SK-N-SH (cell line): ENCODE measurements around the gene CEP44. TPM values are rescaled to one million over a fixed set of nuclear protein-coding genes. Genes with fewer than 3 reads are reported as not detected.

ENCODE experiments used
- CTCF ChIA-PET: fragments of 300-600, 350-600 bp; formaldehyde crosslinking; extraction: SDS; loops from one replicate; lab custom pipeline; 2021; lab: Yijun Ruan, JAX
- POLR2A ChIA-PET: fragments of 350-600 bp; sonication (Branson Sonifier 250); formaldehyde crosslinking; extraction: SDS; loops from one replicate; lab custom pipeline; 2020; ENCODE audit warnings: antibody characterized with exemption, inconsistent platforms; lab: Yijun Ruan, JAX
- DNase-seq: peaks from one replicate; pipeline ENCODE4 v3.0.0; 2012
- H2AFZ ChIP-seq: fragments of 200-600 bp; sonication (generic); 2 replicates; pipeline ENCODE4 v1.8.1; 2016; ENCODE audit warnings: antibody characterized with exemption, mild to moderate bottlenecking, low read depth
- H3F3A ChIP-seq: fragments of 200-600 bp; sonication (generic); replicated peaks from 2 replicates; pipeline ENCODE3; 2016; ENCODE audit warnings: antibody characterized with exemption, mild to moderate bottlenecking; ENCODE audit not compliant: insufficient read depth
- H3K27ac ChIP-seq, 2 experiments: fragments of 200-500 bp in 1 of 2; fragments of 200-600 bp in 1 of 2; sonication (Bioruptor generic) in 1 of 2; sonication (generic), shearing (Covaris generic) in 1 of 2; 2 replicates each; pipeline versions ENCODE4 v1.5.1 to v1.6.1; 2014 to 2016; ENCODE audit warnings: low read depth in 2 of 2, inconsistent platforms in 1 of 2, low read length in 1 of 2, mild to moderate bottlenecking in 1 of 2, mixed read lengths in 1 of 2
- H3K27me3 ChIP-seq: fragments of 200-600 bp; sonication (generic), shearing (Covaris generic); 2 replicates; pipeline ENCODE4 v1.6.1; 2016; ENCODE audit warnings: mixed run types; ENCODE audit not compliant: insufficient read depth
- H3K36me3 ChIP-seq, 2 experiments: fragments of 200-500 bp in 1 of 2; fragments of 200-600 bp in 1 of 2; sonication (Bioruptor generic) in 1 of 2; sonication (generic) in 1 of 2; replicated peaks in 1 of 2; 2 replicates each; pipeline versions ENCODE3 to v1.5.1; 2014 to 2016; ENCODE audit warnings: low read length in 1 of 2, mild to moderate bottlenecking in 1 of 2; ENCODE audit not compliant: insufficient read depth in 2 of 2, control insufficient read depth in 1 of 2
- H3K4me1 ChIP-seq, 2 experiments: fragments of 200-500 bp in 1 of 2; fragments of 200-600 bp in 1 of 2; sonication (Bioruptor generic) in 1 of 2; sonication (generic), shearing (Covaris generic) in 1 of 2; 2 replicates each; pipeline versions ENCODE4 v1.5.1 to v1.6.1; 2014 to 2016; ENCODE audit warnings: low read depth in 1 of 2, low read length in 1 of 2, mixed run types in 1 of 2; ENCODE audit not compliant: insufficient read depth in 2 of 2, control insufficient read depth in 1 of 2
- H3K4me2 ChIP-seq: fragments of 200-600 bp; sonication (generic), shearing (Covaris generic); 2 replicates; pipeline ENCODE4 v1.6.1; 2017; ENCODE audit warnings: mixed run types
- H3K4me3 ChIP-seq, 2 experiments: fragments of 200-500 bp in 1 of 2; fragments of 200-600 bp in 1 of 2; sonication (Bioruptor generic) in 1 of 2; sonication (generic), shearing (Covaris generic) in 1 of 2; 2 replicates each; pipeline versions ENCODE4 v1.5.1 to v1.8.1; 2014 to 2016; ENCODE audit warnings: low read depth in 2 of 2, inconsistent platforms in 1 of 2, low read length in 1 of 2, mild to moderate bottlenecking in 1 of 2, mixed read lengths in 1 of 2, moderate library complexity in 1 of 2
- H3K79me2 ChIP-seq: fragments of 200-600 bp; sonication (generic); 2 replicates; pipeline ENCODE4 v1.8.1; 2017; ENCODE audit warnings: mild to moderate bottlenecking; ENCODE audit not compliant: insufficient read depth
- H3K9ac ChIP-seq: fragments of 200-600 bp; sonication (generic); 2 replicates; pipeline ENCODE4 v1.6.1; 2017; ENCODE audit warnings: mixed run types
- H3K9me2 ChIP-seq: fragments of 200-600 bp; sonication (generic); 2 replicates; pipeline ENCODE4 v1.6.1; 2017; ENCODE audit warnings: mixed run types
- H3K9me3 ChIP-seq: fragments of 200-600 bp; sonication (generic); 2 replicates; pipeline ENCODE4 v1.6.1; 2017; ENCODE audit warnings: mixed run types, mild to moderate bottlenecking, moderate library complexity
- H4K20me1 ChIP-seq: fragments of 200-600 bp; sonication (generic); 2 replicates; pipeline ENCODE4 v1.6.1; 2017; ENCODE audit warnings: mild to moderate bottlenecking, mixed run types; ENCODE audit not compliant: insufficient read depth
- EP300 ChIP-seq, 2 experiments: IDR thresholded peaks; 2 replicates each; pipeline versions ENCODE4 v1.4.0 to v1.6.1; 2012; ENCODE audit warnings: borderline replicate concordance in 1 of 2, low read depth in 1 of 2, low read length in 1 of 2
- FOXJ3 ChIP-seq: sonication (generic); formaldehyde crosslinking; IDR thresholded peaks from 2 replicates; pipeline ENCODE4 v1.5.1; 2020; ENCODE audit warnings: mild to moderate bottlenecking, missing genetic modification reagents
- FOXM1 ChIP-seq: IDR thresholded peaks from 2 replicates; pipeline ENCODE4 v1.4.0; 2012; ENCODE audit warnings: low read depth, mild to moderate bottlenecking
- MEF2A ChIP-seq: IDR thresholded peaks from 2 replicates; pipeline ENCODE4 v1.4.0; 2012; ENCODE audit warnings: low read depth, borderline replicate concordance
- NFIC ChIP-seq: IDR thresholded peaks from 2 replicates; pipeline ENCODE4 v1.4.0; 2012; ENCODE audit warnings: borderline replicate concordance
- NRF1 ChIP-seq: IDR thresholded peaks from 2 replicates; pipeline ENCODE4 v1.6.1; 2012; ENCODE audit warnings: low read depth, mild to moderate bottlenecking, low read length
- POLR2AphosphoS5 ChIP-seq: IDR thresholded peaks from 2 replicates; pipeline ENCODE4 v1.6.1; 2012; ENCODE audit warnings: low read depth, low read length
- RAD21 ChIP-seq: IDR thresholded peaks from 2 replicates; pipeline ENCODE4 v1.6.1; 2012; ENCODE audit warnings: mild to moderate bottlenecking, low read length
- SMC3 ChIP-seq: IDR thresholded peaks from 2 replicates; pipeline ENCODE4 v1.6.1; 2012; ENCODE audit warnings: low read depth, low read length, improper control_type of control experiment
- TAF1 ChIP-seq: IDR thresholded peaks from 2 replicates; pipeline ENCODE4 v1.6.1; 2012; ENCODE audit warnings: low read depth, mild to moderate bottlenecking, low read length, moderate library complexity, borderline replicate concordance
- TCF12 ChIP-seq: IDR thresholded peaks from 2 replicates; pipeline ENCODE4 v1.4.0; 2012
- WGBS: methylation state at CpG from one replicate; pipeline ENCODE4 v1.1.6; 2017; ENCODE audit warnings: low lambda C conversion rate; 5-methylcytosine and 5-hydroxymethylcytosine counted together
- polyA plus RNA-seq, 3 experiments: library from polyadenylated mRNA; depleted of rRNA; stranded (reverse); fragments of >200 nt; gene quantifications; 2 replicates each; pipeline ENCODE4 v1.2.3, GENCODE V29; 2012
- TF ChIP-seq, protein P1 (sequence below): IDR thresholded peaks from 2 replicates; pipeline ENCODE4 v1.4.0; 2012; ENCODE audit warnings: low read depth, borderline replicate concordance
- TF ChIP-seq, protein P2 (sequence below): IDR thresholded peaks from 2 replicates; pipeline ENCODE4; 2012
- TF ChIP-seq, protein P3 (sequence below): fragments of 200-600 bp; sonication (generic); IDR thresholded peaks from 2 replicates; pipeline ENCODE4 v1.6.1; 2017; ENCODE audit warnings: antibody characterized with exemption, mild to moderate bottlenecking, moderate library complexity
- TF ChIP-seq, protein P4 (sequence below): IDR thresholded peaks from 2 replicates; pipeline ENCODE4 v1.4.0; 2012; ENCODE audit warnings: low read depth, borderline replicate concordance

CEP44 gene
- polyA plus RNA-seq, 1 of the 3 experiments (the other 2 are of a cell fraction), result 3.8 TPM

DNA sequence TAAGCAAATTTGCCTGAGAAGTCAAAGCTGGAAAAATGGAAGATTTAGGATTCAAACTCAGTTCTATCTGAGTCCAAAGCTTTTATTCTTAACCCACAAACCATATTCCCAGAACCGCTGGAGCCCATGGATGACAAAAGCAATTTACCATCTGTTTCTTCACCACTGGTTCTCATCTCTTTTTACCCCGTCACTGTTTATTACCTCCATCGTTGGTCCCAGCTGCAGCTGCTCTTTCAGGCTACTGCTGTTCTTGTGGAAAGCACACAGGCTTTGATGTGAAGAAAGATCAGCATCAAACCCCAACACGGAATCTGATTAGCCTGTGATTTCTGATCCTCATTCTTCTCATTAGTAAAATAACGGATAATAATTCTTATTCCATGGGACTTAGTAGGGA, 9.8 kb upstream of the CEP44 start:
- no peak for DNase-seq
- Histone ChIP-seq H3K9ac (no peak overlapping the region), H3K27me3 (no peaks in the 10 kb centered on the region), H3K36me3 (peaks cover 0 to 4% of the 10 kb centered on the region in 2 experiments), H3K4me3 (no peak overlapping the region), H3K4me1 (peaks cover 0 to 2% of the 10 kb centered on the region in 2 experiments; a peak in 2 of 4 replicates), H2AFZ (no peak overlapping the region), H3K79me2 (peaks cover 67% of the 10 kb centered on the region), H3K27ac (peak overlapping the region in 1 of 2 experiments; percentile 62; a peak in 2 of 4 replicates), H3K9me3 (0 out of 2 replicates have a peak, but pooled peaks cover under 1% of the 10 kb centered on the region), H3K4me2 (no peak overlapping the region), H4K20me1 (no peaks in the 10 kb centered on the region), H3F3A (no peaks in the 10 kb centered on the region), H3K9me2 (no peaks in the 10 kb centered on the region)
- no peak for TF ChIP-seq TAF1
- TF ChIP-seq, protein P1, sequence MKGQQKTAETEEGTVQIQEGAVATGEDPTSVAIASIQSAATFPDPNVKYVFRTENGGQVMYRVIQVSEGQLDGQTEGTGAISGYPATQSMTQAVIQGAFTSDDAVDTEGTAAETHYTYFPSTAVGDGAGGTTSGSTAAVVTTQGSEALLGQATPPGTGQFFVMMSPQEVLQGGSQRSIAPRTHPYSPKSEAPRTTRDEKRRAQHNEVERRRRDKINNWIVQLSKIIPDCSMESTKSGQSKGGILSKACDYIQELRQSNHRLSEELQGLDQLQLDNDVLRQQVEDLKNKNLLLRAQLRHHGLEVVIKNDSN, result no peak
- no peak for TF ChIP-seq NRF1
- TF ChIP-seq POLR2AphosphoS5, result no peak
- TF ChIP-seq FOXM1, result no peak
- no peak for TF ChIP-seq RAD21
- no peak for TF ChIP-seq NFIC
- TF ChIP-seq SMC3, result no peak
- TF ChIP-seq, protein P2, sequence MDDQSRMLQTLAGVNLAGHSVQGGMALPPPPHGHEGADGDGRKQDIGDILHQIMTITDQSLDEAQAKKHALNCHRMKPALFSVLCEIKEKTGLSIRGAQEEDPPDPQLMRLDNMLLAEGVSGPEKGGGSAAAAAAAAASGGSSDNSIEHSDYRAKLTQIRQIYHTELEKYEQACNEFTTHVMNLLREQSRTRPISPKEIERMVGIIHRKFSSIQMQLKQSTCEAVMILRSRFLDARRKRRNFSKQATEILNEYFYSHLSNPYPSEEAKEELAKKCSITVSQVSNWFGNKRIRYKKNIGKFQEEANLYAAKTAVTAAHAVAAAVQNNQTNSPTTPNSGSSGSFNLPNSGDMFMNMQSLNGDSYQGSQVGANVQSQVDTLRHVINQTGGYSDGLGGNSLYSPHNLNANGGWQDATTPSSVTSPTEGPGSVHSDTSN, result no peak
- POLR2A ChIA-PET, result no interaction called here
- WGBS, result 94% methylated on average over 5 of the region's 5 CpGs
- CTCF ChIA-PET, result no interaction called here

DNA sequence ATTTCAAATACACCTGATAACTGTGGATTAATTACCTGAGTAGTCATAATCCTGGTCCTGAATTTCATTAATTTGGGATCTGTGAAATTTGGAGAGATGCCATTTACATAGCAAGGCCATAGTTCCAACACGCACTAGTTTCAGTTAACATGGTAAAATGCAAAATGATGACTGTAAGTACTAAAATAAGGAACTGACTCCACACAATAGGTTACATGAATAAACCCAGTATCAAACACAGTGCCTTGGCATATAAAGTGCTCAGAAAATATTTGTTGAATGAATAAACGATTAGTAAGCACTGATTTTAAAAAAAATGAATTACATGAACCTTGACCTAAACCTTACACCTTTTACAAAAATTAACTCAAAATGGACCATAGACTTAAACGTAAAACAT, 9.3 kb upstream of the CEP44 start:
- Histone ChIP-seq H3K9ac (no peak overlapping the region), H3K4me1 (peaks cover 0 to 2% of the 10 kb centered on the region in 2 experiments; a peak in 2 of 4 replicates), H3K9me2 (no peaks in the 10 kb centered on the region), H3K79me2 (peaks cover 70% of the 10 kb centered on the region), H2AFZ (no peak overlapping the region), H3F3A (no peaks in the 10 kb centered on the region), H4K20me1 (no peaks in the 10 kb centered on the region)
- ChIA-PET POLR2A (no interaction called here), CTCF (no interaction called here)
- no peak for TF ChIP-seq TCF12
- TF ChIP-seq, all 33 proteins: peak for 0
- H3K27ac ChIP-seq, result peak overlapping the region in 1 of 2 experiments; percentile 62; a peak in 2 of 4 replicates
- H3K27me3 ChIP-seq, result no peaks in the 10 kb centered on the region
- 99% methylated on average over 3 of the region's 3 CpGs for WGBS
- no peak overlapping the region for H3K4me3 ChIP-seq
- DNase-seq, result no peak
- H3K4me2 ChIP-seq, result no peak overlapping the region
- peaks cover 5% of the 10 kb centered on the region; the same call in 1 of the 2 replicates for H3K9me3 ChIP-seq
- H3K36me3 ChIP-seq, result peaks cover 2 to 9% of the 10 kb centered on the region in 2 experiments

DNA sequence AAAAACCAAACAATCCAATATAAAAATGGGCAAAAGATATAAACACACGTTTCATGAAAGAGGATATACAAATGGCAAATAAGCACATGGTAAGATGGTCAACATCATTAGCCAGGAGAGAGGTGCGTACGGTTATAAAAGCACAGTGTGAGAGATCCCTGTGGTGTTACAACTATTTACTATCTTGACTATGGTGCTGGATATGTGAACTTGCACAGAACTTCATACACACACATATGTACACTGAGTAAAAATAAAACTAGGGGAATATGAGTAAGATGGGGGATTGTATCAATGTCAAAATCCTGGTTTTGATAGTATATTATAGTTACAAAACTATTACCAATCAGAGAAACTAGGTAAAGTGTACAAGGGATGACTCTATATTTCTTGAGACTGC, 8.6 kb upstream of the CEP44 start:
- 94% methylated on average over 3 of the region's 3 CpGs for WGBS
- POLR2A ChIA-PET, result no interaction called here
- Histone ChIP-seq H2AFZ (no peak overlapping the region), H4K20me1 (no peaks in the 10 kb centered on the region), H3K36me3 (peaks cover 2 to 16% of the 10 kb centered on the region in 2 experiments), H3K9ac (no peak overlapping the region), H3K4me3 (no peak overlapping the region), H3K27me3 (no peaks in the 10 kb centered on the region), H3K4me1 (peaks cover 0 to 2% of the 10 kb centered on the region in 2 experiments; a peak in 2 of 4 replicates), H3K79me2 (peaks cover 77% of the 10 kb centered on the region), H3F3A (no peaks in the 10 kb centered on the region), H3K9me2 (no peaks in the 10 kb centered on the region), H3K27ac (peak overlapping the region in 1 of 2 experiments; percentile 11; a peak in 1 of 4 replicates), H3K9me3 (peaks cover 10% of the 10 kb centered on the region; the same call in 1 of the 2 replicates), H3K4me2 (no peak overlapping the region)
- DNase-seq, result no peak
- CTCF ChIA-PET, result no interaction called here
- no peak for TF ChIP-seq EP300 (IDR thresholded peaks at IDR 0.05; ENCODE audit: borderline replicate concordance in 1 of 2, low read depth in 1 of 2, low read length in 1 of 2)
- TF ChIP-seq, protein P2, result no peak
- no peak for TF ChIP-seq FOXJ3 (CRISPR knock-in tag)
- TF ChIP-seq RAD21, result no peak
- no peak for TF ChIP-seq MEF2A
- TF ChIP-seq, protein P3, sequence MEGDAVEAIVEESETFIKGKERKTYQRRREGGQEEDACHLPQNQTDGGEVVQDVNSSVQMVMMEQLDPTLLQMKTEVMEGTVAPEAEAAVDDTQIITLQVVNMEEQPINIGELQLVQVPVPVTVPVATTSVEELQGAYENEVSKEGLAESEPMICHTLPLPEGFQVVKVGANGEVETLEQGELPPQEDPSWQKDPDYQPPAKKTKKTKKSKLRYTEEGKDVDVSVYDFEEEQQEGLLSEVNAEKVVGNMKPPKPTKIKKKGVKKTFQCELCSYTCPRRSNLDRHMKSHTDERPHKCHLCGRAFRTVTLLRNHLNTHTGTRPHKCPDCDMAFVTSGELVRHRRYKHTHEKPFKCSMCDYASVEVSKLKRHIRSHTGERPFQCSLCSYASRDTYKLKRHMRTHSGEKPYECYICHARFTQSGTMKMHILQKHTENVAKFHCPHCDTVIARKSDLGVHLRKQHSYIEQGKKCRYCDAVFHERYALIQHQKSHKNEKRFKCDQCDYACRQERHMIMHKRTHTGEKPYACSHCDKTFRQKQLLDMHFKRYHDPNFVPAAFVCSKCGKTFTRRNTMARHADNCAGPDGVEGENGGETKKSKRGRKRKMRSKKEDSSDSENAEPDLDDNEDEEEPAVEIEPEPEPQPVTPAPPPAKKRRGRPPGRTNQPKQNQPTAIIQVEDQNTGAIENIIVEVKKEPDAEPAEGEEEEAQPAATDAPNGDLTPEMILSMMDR, result no peak
- TF ChIP-seq SMC3, result no peak
- TF ChIP-seq, protein P4, sequence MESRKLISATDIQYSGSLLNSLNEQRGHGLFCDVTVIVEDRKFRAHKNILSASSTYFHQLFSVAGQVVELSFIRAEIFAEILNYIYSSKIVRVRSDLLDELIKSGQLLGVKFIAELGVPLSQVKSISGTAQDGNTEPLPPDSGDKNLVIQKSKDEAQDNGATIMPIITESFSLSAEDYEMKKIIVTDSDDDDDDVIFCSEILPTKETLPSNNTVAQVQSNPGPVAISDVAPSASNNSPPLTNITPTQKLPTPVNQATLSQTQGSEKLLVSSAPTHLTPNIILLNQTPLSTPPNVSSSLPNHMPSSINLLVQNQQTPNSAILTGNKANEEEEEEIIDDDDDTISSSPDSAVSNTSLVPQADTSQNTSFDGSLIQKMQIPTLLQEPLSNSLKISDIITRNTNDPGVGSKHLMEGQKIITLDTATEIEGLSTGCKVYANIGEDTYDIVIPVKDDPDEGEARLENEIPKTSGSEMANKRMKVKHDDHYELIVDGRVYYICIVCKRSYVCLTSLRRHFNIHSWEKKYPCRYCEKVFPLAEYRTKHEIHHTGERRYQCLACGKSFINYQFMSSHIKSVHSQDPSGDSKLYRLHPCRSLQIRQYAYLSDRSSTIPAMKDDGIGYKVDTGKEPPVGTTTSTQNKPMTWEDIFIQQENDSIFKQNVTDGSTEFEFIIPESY, result no peak
- TF ChIP-seq NRF1, result no peak
